DOHH2 (cell line): Measurements from ENCODE around the gene CAMTA1.

Source experiments
- H3F3A ChIP-seq: fragments of 200-600 bp; sonication (generic), shearing (Covaris generic); 2 replicates; pipeline ENCODE4 v1.6.0; 2016; ENCODE audit warnings: antibody characterized with exemption, mild to moderate bottlenecking; ENCODE audit not compliant: control insufficient read depth, insufficient read depth
- H3K27ac ChIP-seq: fragments of 200-600 bp; sonication (generic); 2 replicates; pipeline ENCODE4 v1.5.1; 2014; ENCODE audit warnings: low read depth, mild to moderate bottlenecking, low read length, moderate library complexity
- H3K27me3 ChIP-seq: fragments of 200-600 bp; sonication (generic); 2 replicates; pipeline ENCODE4 v1.6.1; 2014; ENCODE audit warnings: mild to moderate bottlenecking, low read length, mixed read lengths; ENCODE audit not compliant: control insufficient read depth
- H3K36me3 ChIP-seq: fragments of 200-600 bp; sonication (generic); 2 replicates; pipeline ENCODE4 v1.6.1; 2014; ENCODE audit warnings: mild to moderate bottlenecking, low read length, moderate library complexity, mixed read lengths; ENCODE audit not compliant: control insufficient read depth
- H3K4me1 ChIP-seq: fragments of 200-600 bp; sonication (generic); 2 replicates; pipeline ENCODE4 v1.6.1; 2014; ENCODE audit warnings: mild to moderate bottlenecking, low read length, mixed read lengths; ENCODE audit not compliant: control insufficient read depth
- H3K4me2 ChIP-seq: fragments of 200-600 bp; sonication (generic); 2 replicates; pipeline ENCODE4 v1.6.0; 2014; ENCODE audit warnings: mild to moderate bottlenecking, low read length, moderate library complexity
- H3K4me3 ChIP-seq: fragments of 200-600 bp; sonication (generic); 2 replicates; pipeline ENCODE4 v1.5.1; 2014; ENCODE audit warnings: mild to moderate bottlenecking, low read length, mixed read lengths
- H3K79me2 ChIP-seq: fragments of 200-600 bp; sonication (generic); 2 replicates; pipeline ENCODE4 v1.6.1; 2014; ENCODE audit warnings: mild to moderate bottlenecking, low read length, mixed read lengths; ENCODE audit not compliant: control insufficient read depth
- H3K9me2 ChIP-seq: fragments of 200-600 bp; sonication (generic); replicated peaks from 2 replicates; pipeline ENCODE4 v1.6.1; 2014; ENCODE audit warnings: mild to moderate bottlenecking, low read length, mixed read lengths; ENCODE audit not compliant: control insufficient read depth
- H3K9me3 ChIP-seq: fragments of 200-600 bp; sonication (generic); 2 replicates; pipeline ENCODE4 v1.6.1; 2014; ENCODE audit warnings: antibody characterized with exemption, low read length, mixed read lengths; ENCODE audit not compliant: control insufficient read depth, insufficient read depth
- H4K20me1 ChIP-seq: fragments of 200-600 bp; sonication (generic); 2 replicates; pipeline ENCODE4 v1.6.0; 2014; ENCODE audit warnings: low read depth, mild to moderate bottlenecking, antibody characterized with exemption, low read length, moderate library complexity; ENCODE audit not compliant: control insufficient read depth, insufficient read depth
- CTCF ChIP-seq: fragments of 200-600 bp; sonication (generic); IDR thresholded peaks from one replicate; pipeline ENCODE4 v1.5.1; 2014; ENCODE audit warnings: antibody characterized with exemption, mild to moderate bottlenecking, low read depth, low read length; ENCODE audit not compliant: poor library complexity, severe bottlenecking
- EZH2phosphoT487 ChIP-seq: fragments of 200-600 bp; sonication (generic); IDR thresholded peaks from 2 replicates; pipeline ENCODE4 v1.6.1; 2017; ENCODE audit warnings: borderline replicate concordance, mild to moderate bottlenecking, antibody characterized with exemption, low read length, moderate library complexity, mixed read lengths

CAMTA1 gene

GRCh38 chr1:7551442-7551841, 766.2 kb downstream of the CAMTA1 start:
- Histone ChIP-seq H3K4me3 (no peak overlapping the region), H3K4me2 (no peak overlapping the region), H3K9me2 (no peaks in the 10 kb centered on the region), H3K36me3 (no peaks in the 10 kb centered on the region), H4K20me1 (no peaks in the 10 kb centered on the region), H3K4me1 (0 out of 2 replicates have a peak, but pooled peaks cover 3% of the 10 kb centered on the region), H3K27me3 (no peaks in the 10 kb centered on the region), H3K79me2 (no peaks in the 10 kb centered on the region), H3F3A (no peaks in the 10 kb centered on the region), H3K27ac (no peak overlapping the region), H3K9me3 (no peaks in the 10 kb centered on the region)
- TF ChIP-seq CTCF: no peak
- no peak for TF ChIP-seq EZH2phosphoT487

GRCh38 chr1:7552402-7552801, 767.1 kb downstream of the CAMTA1 start:
- Histone ChIP-seq H3K4me2 (no peak overlapping the region), H3K27me3 (no peaks in the 10 kb centered on the region), H3K9me2 (no peaks in the 10 kb centered on the region), H3K27ac (no peak overlapping the region), H3K79me2 (no peaks in the 10 kb centered on the region), H3K36me3 (no peaks in the 10 kb centered on the region), H4K20me1 (no peaks in the 10 kb centered on the region), H3K4me1 (0 out of 2 replicates have a peak, but pooled peaks cover 3% of the 10 kb centered on the region), H3F3A (no peaks in the 10 kb centered on the region), H3K9me3 (no peaks in the 10 kb centered on the region), H3K4me3 (no peak overlapping the region)
- TF ChIP-seq EZH2phosphoT487: no peak
- TF ChIP-seq CTCF: no peak

GRCh38 chr1:7553042-7553690, 767.9 kb downstream of the CAMTA1 start:
- no peak overlapping the region for H3K27ac ChIP-seq
- H3K9me2 ChIP-seq: no peaks in the 10 kb centered on the region
- H3K4me1 ChIP-seq: 0 out of 2 replicates have a peak, but pooled peaks cover 3% of the 10 kb centered on the region
- no peaks in the 10 kb centered on the region for H3K9me3 ChIP-seq
- TF ChIP-seq EZH2phosphoT487 (no peak), CTCF (no peak)
- H3K4me2 ChIP-seq: no peak overlapping the region
- no peak overlapping the region for H3K4me3 ChIP-seq
- H3K79me2 ChIP-seq: no peaks in the 10 kb centered on the region
- H3K36me3 ChIP-seq: no peaks in the 10 kb centered on the region
- no peaks in the 10 kb centered on the region for H3F3A ChIP-seq
- no peaks in the 10 kb centered on the region for H4K20me1 ChIP-seq
- H3K27me3 ChIP-seq: no peaks in the 10 kb centered on the region
